ENCODE measurements around the gene CCDC88A.
A peak's percentile ranks its signal among the peaks of the same experiment; 100 is the strongest.

Gene CCDC88A

GRCh38 chr2:55419679-55420438 lies at the start of gene CCDC88A:
TSS of gene CCDC88A (minus strand) at chr2:55419856. CDS start at chr2:55419079, 777 bp downstream.
- peak within 1 kb of the TSS; percentile 70 for H3K4me2 ChIP-seq (ENCODE audit: low read length)
- H3K79me2 ChIP-seq (ENCODE audit: low read length): peaks cover 10% of the 10 kb centered on the region; the same call in 1 of the 2 replicates
- H3K27me3 ChIP-seq (ENCODE audit: low read depth, low read length): no peaks in the 10 kb centered on the region
- H3K9ac ChIP-seq (ENCODE audit: low read length): peak within 1 kb of the TSS; percentile 81
- H3K36me3 ChIP-seq (replicated peaks; ENCODE audit: low read depth, low read length): no peaks in the 10 kb centered on the region
- peak within 1 kb of the TSS; percentile 82 for H3K4me3 ChIP-seq (ENCODE audit: low read length)
- TF ChIP-seq CTCF (IDR thresholded peaks at IDR 0.05; ENCODE audit: low read depth, low read length) (no peak), EZH2phosphoT487 (IDR thresholded peaks at IDR 0.05; ENCODE audit: low read depth) (no peak)
- H3K4me1 ChIP-seq (ENCODE audit: low read length): peaks cover 68% of the 10 kb centered on the region
- H3K9me3 ChIP-seq (ENCODE audit: insufficient read depth, low read length): no peaks in the 10 kb centered on the region
- H2AFZ ChIP-seq (ENCODE audit: low read depth, low read length): peak within 1 kb of the TSS; percentile 87
- no peaks in the 10 kb centered on the region for H4K20me1 ChIP-seq (ENCODE audit: insufficient read depth, low read length)
- H3K27ac ChIP-seq (ENCODE audit: low read length): peak within 1 kb of the TSS; percentile 31; the same call in 1 of the 2 replicates

GRCh38 chr2:55461679-55462078 lies 42.0 kb upstream of the CCDC88A start:
- H3K9ac ChIP-seq (ENCODE audit: low read length): no peak overlapping the region
- H3K4me2 ChIP-seq (ENCODE audit: low read length): no peak overlapping the region
- no peaks in the 10 kb centered on the region for H3K79me2 ChIP-seq (ENCODE audit: low read length)
- H3K36me3 ChIP-seq (replicated peaks; ENCODE audit: low read depth, low read length): no peaks in the 10 kb centered on the region
- H3K4me3 ChIP-seq (ENCODE audit: low read length): no peak overlapping the region
- H4K20me1 ChIP-seq (ENCODE audit: insufficient read depth, low read length): no peaks in the 10 kb centered on the region
- no peaks in the 10 kb centered on the region for H3K4me1 ChIP-seq (ENCODE audit: low read length)
- H3K27ac ChIP-seq (ENCODE audit: low read length): no peak overlapping the region
- no peaks in the 10 kb centered on the region for H3K27me3 ChIP-seq (ENCODE audit: low read depth, low read length)
- H3K9me3 ChIP-seq (ENCODE audit: insufficient read depth, low read length): no peaks in the 10 kb centered on the region
- no peak overlapping the region for H2AFZ ChIP-seq (ENCODE audit: low read depth, low read length)
- TF ChIP-seq CTCF (IDR thresholded peaks at IDR 0.05; ENCODE audit: low read depth, low read length): no peak
- no peak for TF ChIP-seq EZH2phosphoT487 (IDR thresholded peaks at IDR 0.05; ENCODE audit: low read depth)

GRCh38 chr2:55460562-55460961 lies 40.9 kb upstream of the CCDC88A start:
- TF ChIP-seq EZH2phosphoT487 (IDR thresholded peaks at IDR 0.05; ENCODE audit: low read depth): no peak
- Histone ChIP-seq H3K27ac (ENCODE audit: low read length) (no peak overlapping the region), H3K36me3 (replicated peaks; ENCODE audit: low read depth, low read length) (no peaks in the 10 kb centered on the region), H3K27me3 (ENCODE audit: low read depth, low read length) (no peaks in the 10 kb centered on the region), H2AFZ (ENCODE audit: low read depth, low read length) (no peak overlapping the region), H3K9me3 (ENCODE audit: insufficient read depth, low read length) (no peaks in the 10 kb centered on the region), H3K4me2 (ENCODE audit: low read length) (no peak overlapping the region), H3K4me3 (ENCODE audit: low read length) (no peak overlapping the region), H3K9ac (ENCODE audit: low read length) (no peak overlapping the region), H4K20me1 (ENCODE audit: insufficient read depth, low read length) (no peaks in the 10 kb centered on the region), H3K79me2 (ENCODE audit: low read length) (no peaks in the 10 kb centered on the region), H3K4me1 (ENCODE audit: low read length) (no peaks in the 10 kb centered on the region)

GRCh38 chr2:55459714-55460274 lies 40.1 kb upstream of the CCDC88A start:
- H3K4me2 ChIP-seq (ENCODE audit: low read length): no peak overlapping the region
- no peak overlapping the region for H3K9ac ChIP-seq (ENCODE audit: low read length)

More at GRCh38 chr2:55459714-55460274, 40.1 kb upstream of the CCDC88A start:
- Histone ChIP-seq H3K4me3 (ENCODE audit: low read length) (no peak overlapping the region), H3K27ac (ENCODE audit: low read length) (no peak overlapping the region), H3K36me3 (replicated peaks; ENCODE audit: low read depth, low read length) (no peaks in the 10 kb centered on the region), H2AFZ (ENCODE audit: low read depth, low read length) (no peak overlapping the region), H4K20me1 (ENCODE audit: insufficient read depth, low read length) (no peaks in the 10 kb centered on the region), H3K9me3 (ENCODE audit: insufficient read depth, low read length) (no peaks in the 10 kb centered on the region), H3K79me2 (ENCODE audit: low read length) (no peaks in the 10 kb centered on the region), H3K27me3 (ENCODE audit: low read depth, low read length) (no peaks in the 10 kb centered on the region), H3K4me1 (ENCODE audit: low read length) (no peaks in the 10 kb centered on the region)
- TF ChIP-seq EZH2phosphoT487 (IDR thresholded peaks at IDR 0.05; ENCODE audit: low read depth): no peak
- TF ChIP-seq CTCF (IDR thresholded peaks at IDR 0.05; ENCODE audit: low read depth, low read length): no peak

Data from OCI-LY3 (cell line).